ENCODE results near the gene TNFRSF25.

The TNFRSF25 gene

GRCh38 chr1:6487804-6488484 is 22.0 kb upstream of the TNFRSF25 start:
- no peak for DNase-seq
- H3K4me1 Mint-ChIP-seq = peaks cover 41% of the 10 kb centered on the region
- no peaks in the 10 kb centered on the region for H3K9me3 Mint-ChIP-seq
- peaks cover 35% of the 10 kb centered on the region for H3K27me3 Mint-ChIP-seq (ENCODE audit: low read depth, poor library complexity)
- no peaks in the 10 kb centered on the region for H3K36me3 Mint-ChIP-seq (ENCODE audit: low read depth)
- H3K4me3 Mint-ChIP-seq = no peak overlapping the region
- no peak overlapping the region for H3K27ac Mint-ChIP-seq
- no peak for TF ChIP-seq CTCF (IDR thresholded peaks at IDR 0.05)

GRCh38 chr1:6486433-6487011 is 20.5 kb upstream of the TNFRSF25 start:
- DNase-seq = peak; percentile 94
- Mint-ChIP-seq H3K27ac (no peak overlapping the region), H3K4me1 (peaks cover 40% of the 10 kb centered on the region), H3K36me3 (ENCODE audit: low read depth) (peaks cover 4% of the 10 kb centered on the region), H3K4me3 (peak overlapping the region; percentile 74), H3K9me3 (no peaks in the 10 kb centered on the region), H3K27me3 (ENCODE audit: low read depth, poor library complexity) (peaks cover 38% of the 10 kb centered on the region)
- TF ChIP-seq CTCF (IDR thresholded peaks at IDR 0.05) = peak; percentile 88

GRCh38 chr1:6485168-6486101 is 19.5 kb upstream of the TNFRSF25 start:
- no peak overlapping the region for H3K27ac Mint-ChIP-seq

GRCh38 chr1:6484826-6485167 is 18.8 kb upstream of the TNFRSF25 start:
- DNase-seq = no peak
- TF ChIP-seq CTCF (IDR thresholded peaks at IDR 0.05) = no peak
- H3K27ac Mint-ChIP-seq = no peak overlapping the region
- H3K9me3 Mint-ChIP-seq = no peaks in the 10 kb centered on the region
- H3K27me3 Mint-ChIP-seq (ENCODE audit: low read depth, poor library complexity) = peaks cover 42% of the 10 kb centered on the region
- H3K4me1 Mint-ChIP-seq = peaks cover 35% of the 10 kb centered on the region
- H3K36me3 Mint-ChIP-seq (ENCODE audit: low read depth) = peaks cover 4% of the 10 kb centered on the region
- H3K4me3 Mint-ChIP-seq = peak overlapping the region; percentile 91

More at GRCh38 chr1:6485168-6486101, 19.5 kb upstream of the TNFRSF25 start:
- peak; percentile 55 for DNase-seq
- peaks cover 35% of the 10 kb centered on the region for H3K4me1 Mint-ChIP-seq
- peak overlapping the region; percentile 74 for H3K4me3 Mint-ChIP-seq
- no peaks in the 10 kb centered on the region for H3K9me3 Mint-ChIP-seq
- H3K36me3 Mint-ChIP-seq (ENCODE audit: low read depth) = peaks cover 4% of the 10 kb centered on the region
- no peak for TF ChIP-seq CTCF (IDR thresholded peaks at IDR 0.05)
- H3K27me3 Mint-ChIP-seq (ENCODE audit: low read depth, poor library complexity) = peaks cover 42% of the 10 kb centered on the region

- no peak for TF ChIP-seq CTCF (IDR thresholded peaks at IDR 0.05)
- DNase-seq = no peak
- peaks cover 42% of the 10 kb centered on the region for H3K27me3 Mint-ChIP-seq (ENCODE audit: low read depth, poor library complexity)
- no peaks in the 10 kb centered on the region for H3K9me3 Mint-ChIP-seq
- H3K27ac Mint-ChIP-seq = no peak overlapping the region
- H3K36me3 Mint-ChIP-seq (ENCODE audit: low read depth) = peaks cover 8% of the 10 kb centered on the region
- peak overlapping the region; percentile 91 for H3K4me3 Mint-ChIP-seq
- H3K4me1 Mint-ChIP-seq = peaks cover 39% of the 10 kb centered on the region
Measured at GRCh38 chr1:6483761-6484117, 17.8 kb upstream of the TNFRSF25 start.

All from nephron progenitor cell (in vitro differentiated cells).